Neural cell (in vitro differentiated cells): ENCODE results near the gene TSPAN33. TPM values are rescaled to one million over a fixed set of nuclear protein-coding genes. Genes with fewer than 3 reads are reported as not detected.

Experiments used
- H2AFZ ChIP-seq: fragments of 200-600, 300-800 bp; sonication (generic), shearing (Covaris generic); 2 replicates; pipeline ENCODE4 v1.6.0; 2014; ENCODE audit warnings: low read depth, mild to moderate bottlenecking, antibody characterized with exemption, low read length, moderate library complexity
- H3F3A ChIP-seq: fragments of 200-600 bp; shearing (Covaris generic); 2 replicates; pipeline ENCODE4 v1.6.1; 2016; ENCODE audit warnings: mild to moderate bottlenecking, moderate library complexity, mixed read lengths, antibody characterized with exemption, low read length; ENCODE audit not compliant: insufficient read depth, poor library complexity, severe bottlenecking
- H3K27ac ChIP-seq: fragments of 200-600, 300-800 bp; sonication (generic), shearing (Covaris generic); 2 replicates; pipeline ENCODE4 v1.5.1; 2014; ENCODE audit warnings: mild to moderate bottlenecking, low read length, moderate library complexity
- H3K27me3 ChIP-seq: fragments of 300-800, 200-600 bp; sonication (generic), shearing (Covaris generic); 2 replicates; pipeline ENCODE4 v1.6.0; 2014; ENCODE audit warnings: mild to moderate bottlenecking, low read depth, low read length, moderate library complexity; ENCODE audit not compliant: insufficient read depth
- H3K36me3 ChIP-seq: fragments of 300-800, 200-600 bp; sonication (generic), shearing (Covaris generic); 2 replicates; pipeline ENCODE4 v1.5.1; 2014; ENCODE audit warnings: mild to moderate bottlenecking, antibody characterized with exemption, low read length, moderate library complexity; ENCODE audit not compliant: insufficient read depth
- H3K4me2 ChIP-seq: fragments of 300-800, 200-600 bp; sonication (generic), shearing (Covaris generic); 2 replicates; pipeline ENCODE4 v1.6.0; 2014; ENCODE audit warnings: mild to moderate bottlenecking, low read length
- H3K4me3 ChIP-seq: fragments of 300-800, 200-600 bp; sonication (generic), shearing (Covaris generic); 2 replicates; pipeline ENCODE4 v1.5.1; 2014; ENCODE audit warnings: mild to moderate bottlenecking, low read length, moderate library complexity
- H3K79me2 ChIP-seq: fragments of 200-600 bp; shearing (Covaris generic); replicated peaks from 2 replicates; pipeline ENCODE4 v1.6.0; 2014; ENCODE audit warnings: mild to moderate bottlenecking, low read length, moderate library complexity; ENCODE audit not compliant: insufficient read depth
- H3K9ac ChIP-seq: fragments of 300-800, 200-600 bp; sonication (generic), shearing (Covaris generic); 2 replicates; pipeline ENCODE4 v1.6.1; 2016; ENCODE audit warnings: mild to moderate bottlenecking, low read length, mixed read lengths
- H3K9me2 ChIP-seq: fragments of 200-600 bp; shearing (Covaris generic); 2 replicates; pipeline ENCODE4 v1.6.1; 2016; ENCODE audit warnings: mild to moderate bottlenecking, low read length, mixed read lengths; ENCODE audit not compliant: insufficient read depth
- H3K9me3 ChIP-seq: fragments of 200-600, 300-800 bp; sonication (generic), shearing (Covaris generic); 2 replicates; pipeline ENCODE4 v1.6.1; 2016; ENCODE audit warnings: mild to moderate bottlenecking, mixed run types, low read length, moderate library complexity, mixed read lengths
- H4K20me1 ChIP-seq: fragments of 200-600 bp; shearing (Covaris generic); 2 replicates; pipeline ENCODE4 v1.6.1; 2016; ENCODE audit warnings: mild to moderate bottlenecking, mixed run types; ENCODE audit not compliant: insufficient read depth
- CTCF ChIP-seq: fragments of 450-650 bp; IDR thresholded peaks from 2 replicates; pipeline ENCODE4 v1.5.1; 2014; ENCODE audit warnings: antibody characterized with exemption, mild to moderate bottlenecking, moderate library complexity; ENCODE audit not compliant: poor library complexity, severe bottlenecking
- EP300 ChIP-seq: fragments of 450-650 bp; conservative IDR thresholded peaks from 2 replicates; pipeline ENCODE4 v1.6.1; 2014; ENCODE audit warnings: antibody characterized with exemption, mild to moderate bottlenecking, moderate library complexity; ENCODE audit not compliant: poor library complexity, severe bottlenecking
- EZH2 ChIP-seq: fragments of 200-600, 300-800 bp; shearing (Covaris generic), sonication (generic); IDR thresholded peaks from 2 replicates; pipeline ENCODE4 v1.6.1; 2014; ENCODE audit warnings: antibody characterized with exemption, low read length, borderline replicate concordance, mild to moderate bottlenecking; ENCODE audit not compliant: insufficient read depth, poor library complexity, severe bottlenecking
- MXI1 ChIP-seq: fragments of 450-650 bp; conservative IDR thresholded peaks from 2 replicates; pipeline ENCODE4 v1.6.1; 2014; ENCODE audit warnings: antibody characterized with exemption, mild to moderate bottlenecking; ENCODE audit not compliant: poor library complexity, severe bottlenecking
- POLR2AphosphoS5 ChIP-seq: IDR thresholded peaks from 2 replicates; pipeline ENCODE4 v1.6.1; 2012
- RAD21 ChIP-seq: fragments of 450-650 bp; conservative IDR thresholded peaks from 2 replicates; pipeline ENCODE4 v1.6.1; 2014; ENCODE audit warnings: antibody characterized with exemption, mild to moderate bottlenecking, moderate library complexity
- REST ChIP-seq: IDR thresholded peaks from 2 replicates; pipeline ENCODE4 v1.6.1; 2012; ENCODE audit warnings: borderline replicate concordance
- SMC3 ChIP-seq: fragments of 450-650 bp; conservative IDR thresholded peaks from 2 replicates; pipeline ENCODE4 v1.6.1; 2014; ENCODE audit warnings: antibody characterized with exemption, mild to moderate bottlenecking, moderate library complexity; ENCODE audit not compliant: poor library complexity
- TAF1 ChIP-seq: IDR thresholded peaks from 2 replicates; pipeline ENCODE4 v1.6.1; 2012; ENCODE audit warnings: low read depth
- polyA plus RNA-seq: library from polyadenylated mRNA; depleted of rRNA; stranded (reverse); fragments of >200 nt; gene quantifications from 2 replicates; pipeline ENCODE4 v1.2.3, GENCODE V29; 2014

Gene TSPAN33
- polyA plus RNA-seq, 1 donor from 2014 or later = 2.5 TPM

GRCh38 chr7:129212126-129212525 is 67.6 kb downstream of the TSPAN33 start:
- Histone ChIP-seq H3K9me2 (no peaks in the 10 kb centered on the region), H2AFZ (no peak overlapping the region), H3K27ac (no peak overlapping the region), H3K36me3 (no peaks in the 10 kb centered on the region), H3K4me2 (no peak overlapping the region), H3K4me3 (no peak overlapping the region), H4K20me1 (no peaks in the 10 kb centered on the region), H3K79me2 (no peaks in the 10 kb centered on the region), H3K9ac (no peak overlapping the region), H3K27me3 (no peaks in the 10 kb centered on the region), H3K9me3 (no peaks in the 10 kb centered on the region), H3F3A (no peaks in the 10 kb centered on the region)
- TF ChIP-seq SMC3 (no peak), REST (no peak), RAD21 (no peak), CTCF (no peak), MXI1 (no peak), POLR2AphosphoS5 (no peak), EZH2 (no peak), TAF1 (no peak), EP300 (no peak)

GRCh38 chr7:129212596-129212995 is 68.1 kb downstream of the TSPAN33 start:
- no peaks in the 10 kb centered on the region for H3K79me2 ChIP-seq
- H3K27me3 ChIP-seq = no peaks in the 10 kb centered on the region
- no peaks in the 10 kb centered on the region for H3K36me3 ChIP-seq
- H3K9me3 ChIP-seq = no peaks in the 10 kb centered on the region
- H3K4me2 ChIP-seq = no peak overlapping the region
- no peaks in the 10 kb centered on the region for H3F3A ChIP-seq
- H4K20me1 ChIP-seq = no peaks in the 10 kb centered on the region
- H3K9me2 ChIP-seq = no peaks in the 10 kb centered on the region
- no peak overlapping the region for H3K4me3 ChIP-seq
- no peak overlapping the region for H3K9ac ChIP-seq
- H3K27ac ChIP-seq = no peak overlapping the region
- no peak overlapping the region for H2AFZ ChIP-seq
- TF ChIP-seq TAF1 (no peak), EP300 (no peak), SMC3 (no peak), REST (no peak), POLR2AphosphoS5 (no peak), EZH2 (no peak), RAD21 (no peak), MXI1 (no peak), CTCF (no peak)
